K562 (cell line): ENCODE data around the gene PMM1. TPM values are rescaled to one million over a fixed set of nuclear protein-coding genes. Genes with fewer than 3 reads are reported as not detected.

Experiments
- KAT7 ChIP-seq: sonication (generic); formaldehyde crosslinking; IDR thresholded peaks from 2 replicates; pipeline ENCODE4 v1.8.0; 2022; ENCODE audit warnings: missing genetic modification reagents, mild to moderate bottlenecking, borderline replicate concordance
- MED1 ChIP-seq: sonication (generic); formaldehyde crosslinking; IDR thresholded peaks from 2 replicates; pipeline ENCODE4 v1.8.1; 2023; ENCODE audit warnings: missing genetic modification reagents, borderline replicate concordance
- NFIC ChIP-seq: fragments of 450-650 bp; IDR thresholded peaks from 2 replicates; pipeline ENCODE4 v1.6.1; 2017; ENCODE audit warnings: mild to moderate bottlenecking, inconsistent platforms
- NFIX ChIP-seq: fragments of 250-450 bp; sonication (Bioruptor Pico); IDR thresholded peaks from 2 replicates; pipeline ENCODE4 v1.4.0; 2020; ENCODE audit warnings: low read depth, mild to moderate bottlenecking, moderate library complexity
- POLR2A ChIP-seq: fragments of 450-650 bp; conservative IDR thresholded peaks from 2 replicates; pipeline ENCODE4 v1.6.1; 2016
- SIN3A ChIP-seq, 2 experiments: fragments of 150-350 bp in 1 of 2; IDR thresholded peaks; 2 replicates each; pipeline ENCODE4 v1.6.1; 2011 to 2016; ENCODE audit warnings: borderline replicate concordance in 2 of 2, low read depth in 2 of 2, low read length in 2 of 2, mild to moderate bottlenecking in 2 of 2, moderate library complexity in 2 of 2; ENCODE audit not compliant: control insufficient read depth in 1 of 2
- SLC30A9 ChIP-seq: fragments of 250-450 bp; sonication (Bioruptor Pico); IDR thresholded peaks from 2 replicates; pipeline ENCODE4 v1.8.0; 2022; ENCODE audit warnings: mild to moderate bottlenecking, moderate library complexity
- SRSF9 ChIP-seq: fragments of 200-400 bp; formaldehyde crosslinking; IDR thresholded peaks from 2 replicates; pipeline ENCODE4 v1.6.1; 2017; ENCODE audit warnings: low read depth, low read length, borderline replicate concordance
- TBP ChIP-seq: optimal IDR thresholded peaks from 2 replicates; pipeline ENCODE3; 2011; ENCODE audit warnings: low read depth, low read length, improper control_type of control experiment
- ZBTB8A ChIP-seq: fragments of 450-650 bp; IDR thresholded peaks from 2 replicates; pipeline ENCODE4 v1.6.1; 2018; ENCODE audit warnings: mild to moderate bottlenecking, moderate library complexity; ENCODE audit not compliant: partially characterized antibody
- polyA plus RNA-seq, 8 experiments: library from polyadenylated mRNA; depleted of rRNA in 4 of 8; stranded (reverse) in 5 of 8; unstranded in 3 of 8; fragments of >200 nt; fragmentation: Nextera tagmentation in 2 of 8; fragmentation: Illumina TruSeq in 1 of 8; extraction: Ambion mirVana in 2 of 8; extraction: Trizol in 1 of 8; gene quantifications; 2 replicates each; pipeline versions ENCODE4 v1.2.1 to v1.2.3, GENCODE V29; 2011 to 2014; ENCODE audit warnings: inconsistent platforms in 1 of 8, missing spikeins in 1 of 8
- total RNA-seq, 7 experiments: library from RNA; depleted of rRNA in 6 of 7; stranded (reverse); fragments of >200 nt in 6 of 7; fragmentation: Illumina TruSeq in 2 of 7; extraction: Trizol in 2 of 7; gene quantifications; 2 replicates each; pipeline versions ENCODE4 v1.2.1 to v1.2.3, GENCODE V29; 2011 to 2021; ENCODE audit warnings: low replicate concordance in 1 of 7
- TF ChIP-seq, protein P1 (sequence below): IDR thresholded peaks from 2 replicates; pipeline ENCODE4 v1.6.1; 2016; ENCODE audit warnings: missing genetic modification characterization, missing compliant biosample characterization
- TF ChIP-seq, protein P2 (sequence below): fragments of 450-650 bp; IDR thresholded peaks from 2 replicates; pipeline ENCODE4 v1.6.1; 2018; ENCODE audit not compliant: partially characterized antibody
- TF ChIP-seq, protein P3 (sequence below), 3 experiments: IDR thresholded peaks in 2 of 3; conservative IDR thresholded peaks in 1 of 3; 2 replicates each; pipeline ENCODE4 v1.5.1; 2011 to 2012; ENCODE audit warnings: low read length in 3 of 3, mild to moderate bottlenecking in 3 of 3, control low read depth in 2 of 3, improper control_type of control experiment in 1 of 3, inconsistent platforms in 1 of 3, low read depth in 1 of 3, mixed read lengths in 1 of 3, moderate library complexity in 1 of 3; ENCODE audit not compliant: insufficient read depth in 2 of 3

Gene PMM1
- total and polyA plus RNA-seq, 9 of the 15 experiments (the other 6 are each of a cell fraction or from before 2014, with no cell fraction given) = 10.2 to 31.7 (median 20.3) TPM

DNA sequence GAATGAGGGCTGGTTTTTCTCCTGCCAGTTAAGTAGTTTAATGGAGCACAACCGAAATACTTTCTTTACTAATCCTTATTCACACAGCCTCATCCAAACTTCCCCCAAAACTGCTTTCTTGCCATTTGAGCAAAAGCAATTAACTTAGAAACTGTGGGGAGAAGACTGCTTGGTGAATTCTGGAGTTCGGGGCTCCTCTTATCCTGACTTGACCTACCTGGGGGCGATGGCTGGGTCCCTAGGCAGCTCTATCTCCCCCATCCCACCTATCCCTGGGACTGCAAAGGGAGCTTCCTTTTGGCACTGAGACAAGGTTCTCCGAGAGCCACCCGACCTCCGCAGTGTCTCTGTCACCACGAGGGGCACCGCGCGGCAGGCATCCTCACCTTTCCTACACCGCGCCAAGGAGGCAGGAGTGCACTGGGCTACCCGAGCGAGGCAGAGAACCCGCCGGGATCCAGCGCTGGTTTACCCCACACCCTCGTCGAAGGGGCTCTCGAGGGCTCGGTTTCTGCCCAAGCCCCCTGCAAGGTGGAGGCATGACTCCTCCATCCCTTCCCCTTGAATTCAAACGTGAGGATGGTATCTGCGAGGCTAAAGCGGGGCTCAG lies 30.4 kb upstream of the PMM1 start (continued):
- TF ChIP-seq, protein P1, sequence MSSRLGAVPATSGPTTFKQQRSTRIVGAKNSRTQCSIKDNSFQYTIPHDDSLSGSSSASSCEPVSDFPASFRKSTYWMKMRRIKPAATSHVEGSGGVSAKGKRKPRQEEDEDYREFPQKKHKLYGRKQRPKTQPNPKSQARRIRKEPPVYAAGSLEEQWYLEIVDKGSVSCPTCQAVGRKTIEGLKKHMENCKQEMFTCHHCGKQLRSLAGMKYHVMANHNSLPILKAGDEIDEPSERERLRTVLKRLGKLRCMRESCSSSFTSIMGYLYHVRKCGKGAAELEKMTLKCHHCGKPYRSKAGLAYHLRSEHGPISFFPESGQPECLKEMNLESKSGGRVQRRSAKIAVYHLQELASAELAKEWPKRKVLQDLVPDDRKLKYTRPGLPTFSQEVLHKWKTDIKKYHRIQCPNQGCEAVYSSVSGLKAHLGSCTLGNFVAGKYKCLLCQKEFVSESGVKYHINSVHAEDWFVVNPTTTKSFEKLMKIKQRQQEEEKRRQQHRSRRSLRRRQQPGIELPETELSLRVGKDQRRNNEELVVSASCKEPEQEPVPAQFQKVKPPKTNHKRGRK = no peak
- TF ChIP-seq TBP (no peak), NFIC (peak; percentile 48), ZBTB8A (no peak), SLC30A9 (CRISPR knock-in tag) (no peak), KAT7 (CRISPR knock-in tag) (no peak), NFIX (CRISPR knock-in tag) (no peak), POLR2A (no peak), SIN3A (IDR thresholded peaks at IDR 0.05; ENCODE audit: borderline replicate concordance in 2 of 2, control insufficient read depth in 1 of 2, low read depth in 2 of 2, low read length in 2 of 2) (0 out of 4 replicates have a peak, but pooled peaks of 1 of the 2 experiments have one; percentile 8), SRSF9 (no peak), MED1 (CRISPR knock-in tag) (no peak)
- TF ChIP-seq, protein P2, sequence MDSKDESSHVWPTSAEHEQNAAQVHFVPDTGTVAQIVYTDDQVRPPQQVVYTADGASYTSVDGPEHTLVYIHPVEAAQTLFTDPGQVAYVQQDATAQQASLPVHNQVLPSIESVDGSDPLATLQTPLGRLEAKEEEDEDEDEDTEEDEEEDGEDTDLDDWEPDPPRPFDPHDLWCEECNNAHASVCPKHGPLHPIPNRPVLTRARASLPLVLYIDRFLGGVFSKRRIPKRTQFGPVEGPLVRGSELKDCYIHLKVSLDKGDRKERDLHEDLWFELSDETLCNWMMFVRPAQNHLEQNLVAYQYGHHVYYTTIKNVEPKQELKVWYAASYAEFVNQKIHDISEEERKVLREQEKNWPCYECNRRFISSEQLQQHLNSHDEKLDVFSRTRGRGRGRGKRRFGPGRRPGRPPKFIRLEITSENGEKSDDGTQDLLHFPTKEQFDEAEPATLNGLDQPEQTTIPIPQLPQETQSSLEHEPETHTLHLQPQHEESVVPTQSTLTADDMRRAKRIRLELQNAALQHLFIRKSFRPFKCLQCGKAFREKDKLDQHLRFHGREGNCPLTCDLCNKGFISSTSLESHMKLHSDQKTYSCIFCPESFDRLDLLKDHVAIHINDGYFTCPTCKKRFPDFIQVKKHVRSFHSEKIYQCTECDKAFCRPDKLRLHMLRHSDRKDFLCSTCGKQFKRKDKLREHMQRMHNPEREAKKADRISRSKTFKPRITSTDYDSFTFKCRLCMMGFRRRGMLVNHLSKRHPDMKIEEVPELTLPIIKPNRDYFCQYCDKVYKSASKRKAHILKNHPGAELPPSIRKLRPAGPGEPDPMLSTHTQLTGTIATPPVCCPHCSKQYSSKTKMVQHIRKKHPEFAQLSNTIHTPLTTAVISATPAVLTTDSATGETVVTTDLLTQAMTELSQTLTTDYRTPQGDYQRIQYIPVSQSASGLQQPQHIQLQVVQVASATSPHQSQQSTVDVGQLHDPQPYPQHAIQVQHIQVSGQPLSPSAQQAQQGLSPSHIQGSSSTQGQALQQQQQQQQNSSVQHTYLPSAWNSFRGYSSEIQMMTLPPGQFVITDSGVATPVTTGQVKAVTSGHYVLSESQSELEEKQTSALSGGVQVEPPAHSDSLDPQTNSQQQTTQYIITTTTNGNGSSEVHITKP = no peak
- TF ChIP-seq, protein P3, sequence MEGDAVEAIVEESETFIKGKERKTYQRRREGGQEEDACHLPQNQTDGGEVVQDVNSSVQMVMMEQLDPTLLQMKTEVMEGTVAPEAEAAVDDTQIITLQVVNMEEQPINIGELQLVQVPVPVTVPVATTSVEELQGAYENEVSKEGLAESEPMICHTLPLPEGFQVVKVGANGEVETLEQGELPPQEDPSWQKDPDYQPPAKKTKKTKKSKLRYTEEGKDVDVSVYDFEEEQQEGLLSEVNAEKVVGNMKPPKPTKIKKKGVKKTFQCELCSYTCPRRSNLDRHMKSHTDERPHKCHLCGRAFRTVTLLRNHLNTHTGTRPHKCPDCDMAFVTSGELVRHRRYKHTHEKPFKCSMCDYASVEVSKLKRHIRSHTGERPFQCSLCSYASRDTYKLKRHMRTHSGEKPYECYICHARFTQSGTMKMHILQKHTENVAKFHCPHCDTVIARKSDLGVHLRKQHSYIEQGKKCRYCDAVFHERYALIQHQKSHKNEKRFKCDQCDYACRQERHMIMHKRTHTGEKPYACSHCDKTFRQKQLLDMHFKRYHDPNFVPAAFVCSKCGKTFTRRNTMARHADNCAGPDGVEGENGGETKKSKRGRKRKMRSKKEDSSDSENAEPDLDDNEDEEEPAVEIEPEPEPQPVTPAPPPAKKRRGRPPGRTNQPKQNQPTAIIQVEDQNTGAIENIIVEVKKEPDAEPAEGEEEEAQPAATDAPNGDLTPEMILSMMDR (IDR thresholded peaks at IDR 0.05 in 2 of 3, conservative IDR thresholded peaks at IDR 0.05 in 1 of 3; ENCODE audit: insufficient read depth in 2 of 3, low read depth in 1 of 3, low read length in 3 of 3) = 0 out of 6 replicates have a peak, but pooled peaks of 1 of the 3 experiments have one; percentile 2
